ENCODE measurements around the gene LDLRAD2.
"Not testable (repeated sequence)": the region's sequence is repeated elsewhere in the genome, so short reads cannot be mapped to it uniquely, and the experiment has no call there.

The LDLRAD2 gene

GRCh38 chr1:21823980-21824702 lies 12.1 kb downstream of the LDLRAD2 start:
- Histone ChIP-seq H3K36me3 (ENCODE audit: control insufficient read depth, insufficient read depth, low read length) (no peaks in the 10 kb centered on the region), H3K4me3 (ENCODE audit: insufficient read depth, low read depth, low read length, poor library complexity, severe bottlenecking) (no peak overlapping the region), H3K4me1 (ENCODE audit: control insufficient read depth, insufficient read depth, low read length, poor library complexity, severe bottlenecking) (no peaks in the 10 kb centered on the region), H3K27ac (ENCODE audit: insufficient read depth, low read length, poor library complexity, severe bottlenecking) (no peak overlapping the region), H3K9me3 (ENCODE audit: control insufficient read depth, low read length) (no peaks in the 10 kb centered on the region), H3K27me3 (replicated peaks; ENCODE audit: control insufficient read depth, insufficient read depth, low read length, poor library complexity, severe bottlenecking) (no peaks in the 10 kb centered on the region)
- DNase-seq = no peak

GRCh38 chr1:21824926-21825325 lies 12.9 kb downstream of the LDLRAD2 start:
- Histone ChIP-seq H3K4me3 (ENCODE audit: insufficient read depth, low read depth, low read length, poor library complexity, severe bottlenecking) (no peak overlapping the region), H3K4me1 (ENCODE audit: control insufficient read depth, insufficient read depth, low read length, poor library complexity, severe bottlenecking) (no peaks in the 10 kb centered on the region), H3K36me3 (ENCODE audit: control insufficient read depth, insufficient read depth, low read length) (no peaks in the 10 kb centered on the region), H3K27ac (ENCODE audit: insufficient read depth, low read length, poor library complexity, severe bottlenecking) (no peak overlapping the region), H3K27me3 (replicated peaks; ENCODE audit: control insufficient read depth, insufficient read depth, low read length, poor library complexity, severe bottlenecking) (no peaks in the 10 kb centered on the region), H3K9me3 (ENCODE audit: control insufficient read depth, low read length) (no peaks in the 10 kb centered on the region)
- DNase-seq = no peak

GRCh38 chr1:21825393-21825792 lies 13.3 kb downstream of the LDLRAD2 start:
- DNase-seq = no peak
- H3K36me3 ChIP-seq (ENCODE audit: control insufficient read depth, insufficient read depth, low read length) = no peaks in the 10 kb centered on the region
- H3K4me1 ChIP-seq (ENCODE audit: control insufficient read depth, insufficient read depth, low read length, poor library complexity, severe bottlenecking) = no peaks in the 10 kb centered on the region

GRCh38 chr1:21826694-21827093 lies 14.6 kb downstream of the LDLRAD2 start:
- not testable (repeated sequence) for H3K27me3 ChIP-seq (replicated peaks; ENCODE audit: control insufficient read depth, insufficient read depth, low read length, poor library complexity, severe bottlenecking); DNase-seq; H3K36me3 ChIP-seq (ENCODE audit: control insufficient read depth, insufficient read depth, low read length); H3K9me3 ChIP-seq (ENCODE audit: control insufficient read depth, low read length); H3K4me3 ChIP-seq (ENCODE audit: insufficient read depth, low read depth, low read length, poor library complexity, severe bottlenecking); H3K4me1 ChIP-seq (ENCODE audit: control insufficient read depth, insufficient read depth, low read length, poor library complexity, severe bottlenecking); H3K27ac ChIP-seq (ENCODE audit: insufficient read depth, low read length, poor library complexity, severe bottlenecking)

More at GRCh38 chr1:21825393-21825792, 13.3 kb downstream of the LDLRAD2 start:
- Histone ChIP-seq H3K27me3 (replicated peaks; ENCODE audit: control insufficient read depth, insufficient read depth, low read length, poor library complexity, severe bottlenecking) (no peaks in the 10 kb centered on the region), H3K27ac (ENCODE audit: insufficient read depth, low read length, poor library complexity, severe bottlenecking) (no peak overlapping the region), H3K9me3 (ENCODE audit: control insufficient read depth, low read length) (no peaks in the 10 kb centered on the region), H3K4me3 (ENCODE audit: insufficient read depth, low read depth, low read length, poor library complexity, severe bottlenecking) (no peak overlapping the region)

- no peaks in the 10 kb centered on the region for H3K9me3 ChIP-seq (ENCODE audit: control insufficient read depth, low read length)
- H3K4me3 ChIP-seq (ENCODE audit: insufficient read depth, low read depth, low read length, poor library complexity, severe bottlenecking) = no peak overlapping the region
Measured at GRCh38 chr1:21827141-21827679, 15.1 kb downstream of the LDLRAD2 start.

GRCh38 chr1:21828075-21828474 lies 16.0 kb downstream of the LDLRAD2 start:
- Histone ChIP-seq H3K27me3 (replicated peaks; ENCODE audit: control insufficient read depth, insufficient read depth, low read length, poor library complexity, severe bottlenecking) (no peaks in the 10 kb centered on the region), H3K27ac (ENCODE audit: insufficient read depth, low read length, poor library complexity, severe bottlenecking) (no peak overlapping the region), H3K4me3 (ENCODE audit: insufficient read depth, low read depth, low read length, poor library complexity, severe bottlenecking) (no peak overlapping the region), H3K36me3 (ENCODE audit: control insufficient read depth, insufficient read depth, low read length) (no peaks in the 10 kb centered on the region), H3K9me3 (ENCODE audit: control insufficient read depth, low read length) (no peaks in the 10 kb centered on the region), H3K4me1 (ENCODE audit: control insufficient read depth, insufficient read depth, low read length, poor library complexity, severe bottlenecking) (no peaks in the 10 kb centered on the region)
- no peak for DNase-seq

More at GRCh38 chr1:21827141-21827679, 15.1 kb downstream of the LDLRAD2 start:
- H3K36me3 ChIP-seq (ENCODE audit: control insufficient read depth, insufficient read depth, low read length) = no peaks in the 10 kb centered on the region
- no peaks in the 10 kb centered on the region for H3K27me3 ChIP-seq (replicated peaks; ENCODE audit: control insufficient read depth, insufficient read depth, low read length, poor library complexity, severe bottlenecking)
- no peaks in the 10 kb centered on the region for H3K4me1 ChIP-seq (ENCODE audit: control insufficient read depth, insufficient read depth, low read length, poor library complexity, severe bottlenecking)
- no peak for DNase-seq
- no peak overlapping the region for H3K27ac ChIP-seq (ENCODE audit: insufficient read depth, low read length, poor library complexity, severe bottlenecking)

GRCh38 chr1:21828506-21829210 lies 16.6 kb downstream of the LDLRAD2 start:
- Histone ChIP-seq H3K36me3 (ENCODE audit: control insufficient read depth, insufficient read depth, low read length) (no peaks in the 10 kb centered on the region), H3K4me3 (ENCODE audit: insufficient read depth, low read depth, low read length, poor library complexity, severe bottlenecking) (no peak overlapping the region), H3K9me3 (ENCODE audit: control insufficient read depth, low read length) (no peaks in the 10 kb centered on the region), H3K27me3 (replicated peaks; ENCODE audit: control insufficient read depth, insufficient read depth, low read length, poor library complexity, severe bottlenecking) (no peaks in the 10 kb centered on the region), H3K27ac (ENCODE audit: insufficient read depth, low read length, poor library complexity, severe bottlenecking) (no peak overlapping the region), H3K4me1 (ENCODE audit: control insufficient read depth, insufficient read depth, low read length, poor library complexity, severe bottlenecking) (no peaks in the 10 kb centered on the region)
- DNase-seq = no peak

GRCh38 chr1:21829294-21829693 lies 17.2 kb downstream of the LDLRAD2 start:
- no peak overlapping the region for H3K4me3 ChIP-seq (ENCODE audit: insufficient read depth, low read depth, low read length, poor library complexity, severe bottlenecking)
- H3K27ac ChIP-seq (ENCODE audit: insufficient read depth, low read length, poor library complexity, severe bottlenecking) = no peak overlapping the region
- no peak for DNase-seq
- no peaks in the 10 kb centered on the region for H3K36me3 ChIP-seq (ENCODE audit: control insufficient read depth, insufficient read depth, low read length)
- H3K27me3 ChIP-seq (replicated peaks; ENCODE audit: control insufficient read depth, insufficient read depth, low read length, poor library complexity, severe bottlenecking) = no peaks in the 10 kb centered on the region
- H3K4me1 ChIP-seq (ENCODE audit: control insufficient read depth, insufficient read depth, low read length, poor library complexity, severe bottlenecking) = no peaks in the 10 kb centered on the region
- no peaks in the 10 kb centered on the region for H3K9me3 ChIP-seq (ENCODE audit: control insufficient read depth, low read length)

- H3K27me3 ChIP-seq (replicated peaks; ENCODE audit: control insufficient read depth, insufficient read depth, low read length, poor library complexity, severe bottlenecking) = no peaks in the 10 kb centered on the region
- no peaks in the 10 kb centered on the region for H3K36me3 ChIP-seq (ENCODE audit: control insufficient read depth, insufficient read depth, low read length)
- no peak for DNase-seq
- H3K27ac ChIP-seq (ENCODE audit: insufficient read depth, low read length, poor library complexity, severe bottlenecking) = no peak overlapping the region
- no peak overlapping the region for H3K4me3 ChIP-seq (ENCODE audit: insufficient read depth, low read depth, low read length, poor library complexity, severe bottlenecking)
- no peaks in the 10 kb centered on the region for H3K9me3 ChIP-seq (ENCODE audit: control insufficient read depth, low read length)
- no peaks in the 10 kb centered on the region for H3K4me1 ChIP-seq (ENCODE audit: control insufficient read depth, insufficient read depth, low read length, poor library complexity, severe bottlenecking)
Measured at GRCh38 chr1:21830792-21831453, 18.9 kb downstream of the LDLRAD2 start.
